HG03565 (cell line): ENCODE data around the gene TINAG.

ENCODE experiments used
- ATAC-seq: cut with Tn5 transposase; IDR thresholded peaks from one replicate; pipeline ENCODE4 v1.9.1; 2021; ENCODE audit warnings: mild to moderate bottlenecking, moderate library complexity; ENCODE audit not compliant: unreplicated experiment

The TINAG gene

DNA sequence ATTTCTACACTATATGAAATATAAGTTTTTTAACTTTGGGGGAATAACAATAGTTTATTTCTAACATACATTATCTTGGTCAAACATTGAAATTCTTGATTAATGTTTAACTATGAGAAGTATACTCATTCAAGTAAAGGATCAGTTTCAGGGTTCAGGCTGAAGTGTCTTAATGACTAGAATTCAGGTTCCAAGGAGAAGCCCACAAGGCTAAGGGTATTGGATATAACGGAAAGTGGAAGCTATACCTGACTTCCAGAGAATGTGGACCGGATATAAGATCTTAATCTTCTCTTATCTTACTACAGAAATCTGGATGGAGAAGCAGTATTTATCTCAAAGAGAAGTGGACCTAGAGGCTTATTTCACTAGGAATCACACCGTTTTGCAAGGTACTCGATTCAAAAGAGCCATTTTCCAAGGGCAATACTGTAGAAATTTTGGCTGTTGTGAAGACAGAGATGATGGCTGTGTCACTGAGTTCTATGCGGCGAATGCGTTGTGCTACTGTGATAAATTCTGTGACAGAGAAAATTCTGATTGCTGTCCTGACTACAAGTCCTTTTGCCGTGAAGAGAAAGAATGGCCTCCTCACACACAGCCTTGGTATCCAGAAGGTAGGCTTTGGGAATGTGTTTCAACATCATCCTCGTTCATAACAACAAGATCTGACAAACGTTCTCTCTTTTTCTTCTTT, at the start of gene TINAG:
TINAG (plus strand) TSS at position 153 of the 697 bp plus-strand sequence; CDS start at position 263, 110 bp downstream.
- no peak for ATAC-seq

GRCh38 chr6:54260025-54260424, 48.2 kb upstream of the TINAG start:
- no peak for ATAC-seq

DNA sequence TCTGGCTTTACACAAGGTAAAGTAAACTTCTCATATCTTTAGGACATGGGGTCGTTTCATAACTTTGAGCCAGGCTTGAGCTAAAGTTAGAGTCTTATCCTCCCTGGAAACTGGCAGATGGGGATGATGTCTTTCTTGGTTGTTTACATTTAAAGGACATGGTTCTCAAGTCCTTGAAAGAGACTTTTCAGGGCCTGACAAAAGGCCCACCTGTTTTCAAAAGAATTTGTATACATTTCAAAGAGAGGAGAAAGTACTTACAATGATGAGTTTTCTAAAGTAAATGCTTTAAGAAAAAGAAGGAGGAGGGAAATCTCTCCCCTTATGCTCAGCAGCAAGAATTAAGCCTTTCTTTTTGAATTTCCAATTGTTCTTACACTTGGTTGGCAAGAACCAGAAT, 45.7 kb upstream of the TINAG start:
- no peak for ATAC-seq

DNA sequence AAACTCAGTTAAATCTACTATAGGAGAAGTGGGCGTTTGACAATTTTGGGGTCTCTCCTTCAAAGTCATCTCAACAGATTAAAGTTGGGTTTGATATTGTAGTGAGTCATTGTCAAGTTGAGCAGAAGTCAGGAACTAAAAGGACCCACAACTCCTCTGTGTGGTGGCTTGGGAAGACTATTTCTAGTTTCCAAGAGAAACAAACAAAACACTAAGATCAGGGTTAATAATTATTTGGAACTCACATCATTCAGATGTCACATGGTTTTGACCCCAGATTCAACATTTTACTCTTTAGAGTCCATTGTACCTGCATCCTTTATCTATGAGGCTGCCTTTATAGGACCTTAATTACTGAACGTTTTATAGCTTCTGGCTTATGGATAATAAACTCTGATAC, 45.3 kb upstream of the TINAG start:
- no peak for ATAC-seq

DNA sequence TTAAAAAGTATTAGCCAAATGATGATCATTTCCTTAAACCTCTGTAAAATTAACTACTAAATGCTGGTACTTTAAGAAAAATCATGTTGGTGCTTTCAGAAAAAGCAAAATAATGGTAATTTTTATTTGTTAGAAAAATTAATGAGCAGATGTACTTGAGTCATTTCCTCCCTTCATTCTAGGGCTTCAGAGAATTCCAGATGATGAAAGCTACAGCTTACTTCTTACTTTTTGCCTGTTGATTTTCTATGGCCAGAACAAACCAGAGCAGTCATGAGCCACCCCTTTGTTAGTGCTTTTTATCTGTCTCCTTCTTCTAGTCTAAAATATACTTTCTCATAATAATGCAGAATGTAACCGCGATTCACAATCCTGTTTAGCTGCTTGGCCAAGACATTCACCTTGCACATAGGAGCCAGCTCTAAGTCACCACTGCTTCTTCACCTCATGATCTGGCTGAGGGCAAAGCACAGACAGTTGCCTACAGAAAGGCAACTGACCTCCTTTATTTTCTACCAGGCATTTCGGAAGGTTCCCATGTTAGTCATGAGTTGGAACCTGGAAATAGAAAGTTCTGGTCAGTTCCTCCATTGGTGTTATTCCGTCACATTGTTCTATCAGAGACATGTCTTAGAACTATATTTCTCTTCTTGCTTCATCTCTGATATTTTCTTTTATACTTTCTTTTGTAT, 43.5 kb upstream of the TINAG start:
- no peak for ATAC-seq

DNA sequence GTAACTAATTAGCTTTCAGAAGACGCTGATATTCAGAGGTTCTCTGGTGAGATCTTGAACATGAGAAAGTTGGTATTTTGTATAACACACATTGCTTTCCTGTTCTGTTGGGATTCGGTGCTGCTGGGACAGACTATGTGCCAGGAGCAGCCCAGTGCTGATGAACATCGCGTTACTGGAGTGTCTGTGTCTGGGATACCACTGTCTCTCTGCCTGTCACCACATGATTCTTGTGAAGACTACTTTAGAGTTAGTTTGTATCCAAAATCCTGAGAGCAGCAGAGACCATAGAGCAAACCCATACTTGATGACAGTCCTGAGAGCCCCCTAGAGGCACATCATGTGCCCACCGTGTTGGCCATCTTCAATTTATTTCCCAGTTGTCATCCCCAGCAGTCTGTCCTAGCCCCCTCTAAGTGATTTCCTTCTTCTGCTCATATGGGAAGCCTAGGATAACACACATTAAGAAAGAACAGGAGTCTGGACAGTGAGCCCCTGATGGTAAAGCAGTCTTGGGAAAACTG, 41.8 kb upstream of the TINAG start:
- ATAC-seq, result no peak

DNA sequence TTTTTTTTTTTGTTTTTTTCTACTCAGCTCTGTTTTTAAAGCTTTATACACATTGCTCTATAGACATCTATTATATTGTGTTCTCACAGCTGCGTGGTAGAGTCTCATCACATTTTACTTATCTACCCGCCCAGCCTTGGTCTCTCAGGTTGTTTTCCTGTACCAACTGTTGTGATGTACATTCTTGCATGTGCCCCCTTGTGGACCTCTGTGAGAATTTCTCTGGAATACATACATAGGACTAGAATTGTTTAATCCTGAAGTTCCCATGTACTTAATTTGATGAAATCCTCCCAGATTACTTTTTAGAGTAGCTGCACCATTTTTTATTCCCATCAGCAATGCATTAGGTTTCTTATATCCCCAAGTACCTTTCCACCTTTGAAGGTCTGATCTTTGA, 40.4 kb upstream of the TINAG start:
- no peak for ATAC-seq

- no peak for ATAC-seq
Observed at GRCh38 chr6:54273214-54273820, 34.9 kb upstream of the TINAG start.

DNA sequence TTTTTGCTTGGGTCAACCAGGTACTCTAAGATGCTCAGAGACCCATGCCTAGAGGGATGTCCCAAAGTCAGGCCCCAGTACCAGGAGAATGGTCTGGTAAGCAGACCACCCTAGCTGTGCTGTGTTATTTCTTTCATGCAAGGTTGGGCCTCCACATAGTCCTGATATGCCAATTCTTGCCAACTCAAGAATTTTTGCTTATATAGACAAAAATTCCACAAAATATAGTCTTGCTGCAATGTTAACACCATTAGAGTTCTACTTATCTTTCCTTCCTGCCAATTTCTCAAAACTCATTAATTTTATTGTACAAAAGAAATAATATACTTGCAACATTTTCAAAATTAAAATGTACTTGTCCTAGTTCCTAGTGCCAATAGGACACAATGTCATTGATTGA, 33.9 kb upstream of the TINAG start:
- ATAC-seq, result no peak

DNA sequence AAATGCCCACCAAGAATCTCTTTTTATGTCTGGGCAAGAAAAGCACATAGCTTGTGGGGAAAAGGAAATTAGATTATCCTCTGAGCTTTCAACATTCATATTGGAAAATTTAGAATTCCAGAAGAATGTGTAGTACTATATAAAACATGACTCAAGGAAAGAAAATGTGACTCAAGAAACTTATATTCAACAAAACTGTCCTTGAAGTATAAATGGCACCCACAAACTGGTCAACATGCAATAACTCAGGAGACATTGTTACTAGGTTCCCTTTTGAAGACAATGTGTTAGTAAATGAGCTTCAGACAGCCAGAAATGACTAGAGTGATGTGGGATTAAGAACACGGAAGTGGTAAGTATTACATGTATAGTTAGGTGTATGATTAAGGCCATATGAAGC, 26.1 kb upstream of the TINAG start:
- no peak for ATAC-seq

DNA sequence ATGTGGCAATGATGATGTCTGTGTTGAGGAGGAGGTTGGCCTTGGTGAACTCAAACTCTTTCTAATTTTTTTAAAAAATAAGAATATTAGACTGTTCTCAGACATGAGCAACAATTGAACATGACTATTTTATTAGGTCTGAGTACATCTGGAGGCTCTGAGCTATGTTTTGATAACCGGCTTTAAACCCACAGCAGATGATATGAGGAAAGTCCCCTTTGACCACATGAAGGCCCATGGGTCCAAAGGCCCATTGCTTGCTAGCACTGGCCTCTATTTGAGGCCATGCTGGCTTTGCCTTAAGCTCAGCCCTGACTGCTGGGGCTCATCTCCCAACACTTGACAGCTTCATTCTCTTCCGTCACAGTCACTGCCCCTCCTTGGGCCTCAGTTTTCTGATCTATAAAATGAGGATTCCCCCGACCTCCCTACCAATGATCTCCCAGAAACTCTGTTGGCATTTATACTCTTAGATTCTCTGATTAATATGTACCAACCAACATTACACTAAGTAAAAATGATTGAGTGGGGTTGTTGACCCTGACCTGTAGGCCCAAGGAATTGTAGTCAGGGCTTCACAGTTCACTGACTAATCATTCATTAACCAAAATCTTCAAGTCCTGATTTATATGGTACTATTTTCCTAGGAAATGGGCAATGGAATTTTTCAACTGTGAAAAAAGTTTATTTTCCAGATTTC, 23.9 kb upstream of the TINAG start:
- ATAC-seq, result no peak

DNA sequence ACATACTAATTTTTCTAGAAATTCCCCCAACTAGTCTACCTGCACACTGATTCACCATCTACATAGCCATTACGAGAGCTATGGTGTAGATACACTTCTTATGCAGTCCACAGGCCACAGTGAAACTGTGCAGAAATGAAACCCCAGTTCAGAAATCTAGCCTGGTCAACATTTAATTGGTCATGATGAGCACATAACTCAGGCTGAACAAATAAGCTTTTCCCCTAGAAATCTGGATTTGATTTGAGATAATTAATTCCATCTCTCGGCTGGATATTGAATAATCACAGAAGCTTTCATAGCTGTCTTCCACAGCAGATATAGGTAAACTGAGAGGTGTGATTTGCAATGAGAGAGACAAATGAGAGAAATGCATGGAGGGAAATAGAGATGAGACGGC, 22.6 kb upstream of the TINAG start:
- ATAC-seq, result no peak

DNA sequence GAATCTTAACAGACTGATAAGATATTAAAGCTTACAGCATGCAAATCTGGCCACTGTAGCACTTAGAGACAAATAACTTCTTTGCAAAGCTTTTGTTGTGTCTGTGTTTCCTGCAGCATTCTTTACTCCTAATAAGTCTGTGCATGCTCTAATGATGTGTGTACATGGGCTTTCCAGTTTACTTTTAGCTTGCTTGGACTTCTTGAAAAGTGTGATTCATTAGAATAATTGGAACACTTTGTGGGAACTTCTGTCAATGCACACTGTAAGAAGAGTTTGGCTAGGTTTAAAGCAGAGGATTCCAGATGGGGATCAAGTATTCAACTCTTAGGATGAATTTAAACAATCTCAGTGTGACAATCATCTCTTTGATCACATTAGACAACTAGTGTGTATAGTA, 22.1 kb upstream of the TINAG start:
- ATAC-seq, result no peak

DNA sequence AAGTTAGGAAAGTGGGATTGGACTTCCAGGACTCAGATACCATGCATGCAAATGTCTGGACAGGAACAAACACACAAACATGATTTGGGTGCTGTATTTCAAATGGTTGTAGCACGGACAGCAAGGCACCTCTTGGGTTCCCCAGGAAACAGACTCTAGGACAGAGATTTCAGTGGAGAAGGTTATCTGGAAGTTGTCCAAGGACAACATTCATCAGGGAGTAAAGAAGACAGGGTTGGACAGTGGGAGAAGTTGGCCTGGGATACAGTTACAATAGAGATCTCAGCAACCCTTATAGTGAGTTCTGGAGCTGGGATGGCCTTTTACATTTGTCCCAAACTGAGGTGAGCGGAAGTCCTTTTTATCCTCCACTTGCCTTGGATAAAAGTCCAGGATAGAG, 19.8 kb upstream of the TINAG start:
- ATAC-seq, result no peak

DNA sequence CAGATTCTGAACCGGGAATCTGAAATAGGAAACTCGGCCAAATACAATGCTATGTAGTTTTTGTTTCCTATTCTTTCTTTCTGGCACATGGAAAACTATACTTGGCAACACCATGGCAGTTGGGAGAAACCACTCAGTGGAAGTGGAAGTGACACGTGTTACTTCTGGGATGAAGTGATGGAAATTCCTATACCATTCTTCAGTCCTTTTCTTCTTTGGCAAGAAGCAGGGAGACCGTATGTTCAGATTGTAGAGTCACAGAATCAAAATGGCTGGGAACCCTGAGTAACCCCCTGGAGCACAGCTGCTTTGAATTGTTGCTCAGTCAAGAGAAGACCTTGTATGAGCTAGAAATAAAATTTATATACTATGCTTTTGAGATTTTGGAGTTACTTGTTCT, 18.8 kb upstream of the TINAG start:
- ATAC-seq, result no peak

DNA sequence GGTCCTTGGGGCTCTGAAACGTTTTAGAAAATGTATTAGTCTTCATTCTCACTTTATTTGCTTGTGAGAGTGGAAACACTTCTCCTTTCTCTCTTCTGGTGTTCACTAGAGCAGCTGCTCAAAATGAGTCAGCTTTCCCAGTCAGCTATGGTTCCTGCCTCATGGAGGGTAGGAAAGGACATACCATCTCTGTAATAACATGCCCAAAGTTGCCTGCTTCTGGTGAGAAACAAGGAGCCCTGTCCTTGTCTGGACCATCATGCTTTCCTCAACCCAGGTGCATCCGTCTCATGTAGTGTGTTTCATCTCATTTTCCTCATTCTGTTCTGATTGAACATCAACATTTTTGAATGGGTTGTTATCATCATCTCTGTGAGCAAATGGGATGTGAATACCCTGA, 17.1 kb upstream of the TINAG start:
- peak; percentile 60 for ATAC-seq

DNA sequence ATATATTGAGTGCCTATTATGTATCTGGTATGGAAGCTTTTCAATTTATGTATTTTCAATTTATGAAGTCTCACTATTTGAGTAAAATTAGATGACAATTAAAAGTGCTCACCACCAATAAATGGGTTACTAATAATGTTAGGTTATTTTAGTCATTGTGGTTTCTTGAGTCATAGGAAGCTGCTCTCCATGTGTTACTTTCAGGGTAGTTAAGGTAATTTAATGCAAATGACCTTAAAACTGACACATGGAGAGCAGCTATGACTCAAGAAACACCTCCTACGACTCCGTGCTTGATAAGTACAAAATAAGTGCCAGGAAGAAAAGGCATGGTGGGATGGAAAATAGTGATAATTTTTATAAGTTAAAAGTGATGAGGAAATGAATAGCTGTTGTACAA, 16.5 kb upstream of the TINAG start:
- peak; percentile 93 for ATAC-seq

- ATAC-seq, result no peak
Observed at GRCh38 chr6:54294965-54295532, 13.2 kb upstream of the TINAG start.

DNA sequence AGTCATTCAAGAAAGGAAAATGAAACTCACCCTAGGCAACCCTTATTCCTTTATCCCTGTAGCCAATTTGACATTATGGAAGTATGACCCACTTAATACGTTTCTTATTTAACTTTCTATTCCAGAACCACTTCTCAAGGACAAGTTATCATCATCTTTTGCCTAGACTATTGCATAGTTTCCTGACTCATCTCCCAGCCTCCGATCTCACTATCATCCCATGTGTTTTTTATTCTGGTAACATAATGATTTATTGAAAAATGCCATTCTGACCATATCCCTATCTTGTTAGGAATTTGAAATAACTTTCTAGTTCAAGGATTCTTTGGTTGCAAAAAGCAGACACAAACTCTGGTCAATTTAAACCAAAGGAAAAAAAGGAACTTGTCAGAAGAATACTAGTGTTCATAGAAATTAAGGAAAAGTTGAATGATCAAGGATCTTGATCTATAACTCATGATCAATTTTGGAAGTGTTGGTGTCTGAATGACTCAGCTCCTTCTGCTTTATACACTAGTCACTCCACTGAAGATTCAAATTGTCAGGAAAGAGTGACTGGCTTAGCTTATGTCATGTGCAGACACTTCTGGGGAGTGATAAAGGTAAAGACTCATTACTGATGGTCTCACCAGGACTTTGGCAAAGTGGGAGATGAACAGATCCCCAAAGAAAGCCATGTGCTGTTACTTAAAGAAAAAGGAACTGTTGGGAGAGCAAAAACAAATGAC, 8.5 kb upstream of the TINAG start:
- ATAC-seq, result no peak

GRCh38 chr6:54301770-54302169, 6.5 kb upstream of the TINAG start:
- ATAC-seq, result no peak
